Prostate gland (tissue), 2 donors: ENCODE data around the gene BLOC1S4.

Experiments used
- POLR2AphosphoS5 ChIP-seq: sonication (generic); formaldehyde crosslinking; IDR thresholded peaks from one replicate; pipeline ENCODE4 v1.6.1; 2017; ENCODE audit warnings: antibody characterized with exemption
- TF ChIP-seq, protein P1 (sequence below), 4 experiments: fragments of 200-600 bp in 2 of 4; fragments of 450-650 bp in 2 of 4; sonication (generic) in 2 of 4; IDR thresholded peaks; 1 replicate in 3 of 4; 2 replicates in 1 of 4; pipeline ENCODE4 v1.5.1; 2016 to 2019; ENCODE audit warnings: antibody characterized with exemption in 4 of 4, mild to moderate bottlenecking in 2 of 4, moderate library complexity in 2 of 4

DNA sequence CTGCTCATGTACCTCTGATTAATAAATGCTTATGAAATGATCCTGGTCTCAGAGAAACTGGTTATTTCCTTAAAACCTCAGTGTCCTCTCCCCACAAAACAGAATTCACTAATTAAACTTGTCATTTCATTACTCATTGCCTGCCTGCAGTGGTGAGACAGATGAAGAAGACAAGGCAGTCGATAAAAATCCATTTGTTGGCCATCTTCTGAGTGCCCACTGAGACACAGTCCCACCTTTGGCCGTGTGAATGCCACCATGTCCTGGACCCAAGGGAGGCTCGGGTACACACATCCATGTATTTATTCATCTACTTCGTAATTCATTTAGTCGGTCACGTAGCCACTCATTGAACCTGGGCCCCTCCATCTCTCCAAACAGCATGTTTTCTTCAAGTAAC, 18.8 kb upstream of the BLOC1S4 start:
- TF ChIP-seq, protein P1, sequence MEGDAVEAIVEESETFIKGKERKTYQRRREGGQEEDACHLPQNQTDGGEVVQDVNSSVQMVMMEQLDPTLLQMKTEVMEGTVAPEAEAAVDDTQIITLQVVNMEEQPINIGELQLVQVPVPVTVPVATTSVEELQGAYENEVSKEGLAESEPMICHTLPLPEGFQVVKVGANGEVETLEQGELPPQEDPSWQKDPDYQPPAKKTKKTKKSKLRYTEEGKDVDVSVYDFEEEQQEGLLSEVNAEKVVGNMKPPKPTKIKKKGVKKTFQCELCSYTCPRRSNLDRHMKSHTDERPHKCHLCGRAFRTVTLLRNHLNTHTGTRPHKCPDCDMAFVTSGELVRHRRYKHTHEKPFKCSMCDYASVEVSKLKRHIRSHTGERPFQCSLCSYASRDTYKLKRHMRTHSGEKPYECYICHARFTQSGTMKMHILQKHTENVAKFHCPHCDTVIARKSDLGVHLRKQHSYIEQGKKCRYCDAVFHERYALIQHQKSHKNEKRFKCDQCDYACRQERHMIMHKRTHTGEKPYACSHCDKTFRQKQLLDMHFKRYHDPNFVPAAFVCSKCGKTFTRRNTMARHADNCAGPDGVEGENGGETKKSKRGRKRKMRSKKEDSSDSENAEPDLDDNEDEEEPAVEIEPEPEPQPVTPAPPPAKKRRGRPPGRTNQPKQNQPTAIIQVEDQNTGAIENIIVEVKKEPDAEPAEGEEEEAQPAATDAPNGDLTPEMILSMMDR (IDR thresholded peaks at IDR 0.05), result no peak
- TF ChIP-seq POLR2AphosphoS5, result no peak
